Stimulated activated CD8-positive, alpha-beta memory T cell treated with anti-CD3 and anti-CD28 coated beads, Interleukin-4, amount 100 ng/mL, for 4 hours (primary cell): ENCODE results near the gene CEP68.
A peak's percentile ranks its signal among the peaks of the same experiment; 100 is the strongest.
"Not testable (repeated sequence)": the region's sequence is repeated elsewhere in the genome, so short reads cannot be mapped to it uniquely, and the experiment has no call there.

Experiments used
- DNase-seq, 2 donors: peaks; one replicate each; pipeline ENCODE4 v3.0.0-alpha.2; 2020; ENCODE audit warnings: low read depth in 2 of 2, low spot score in 1 of 2

CEP68 gene

DNA sequence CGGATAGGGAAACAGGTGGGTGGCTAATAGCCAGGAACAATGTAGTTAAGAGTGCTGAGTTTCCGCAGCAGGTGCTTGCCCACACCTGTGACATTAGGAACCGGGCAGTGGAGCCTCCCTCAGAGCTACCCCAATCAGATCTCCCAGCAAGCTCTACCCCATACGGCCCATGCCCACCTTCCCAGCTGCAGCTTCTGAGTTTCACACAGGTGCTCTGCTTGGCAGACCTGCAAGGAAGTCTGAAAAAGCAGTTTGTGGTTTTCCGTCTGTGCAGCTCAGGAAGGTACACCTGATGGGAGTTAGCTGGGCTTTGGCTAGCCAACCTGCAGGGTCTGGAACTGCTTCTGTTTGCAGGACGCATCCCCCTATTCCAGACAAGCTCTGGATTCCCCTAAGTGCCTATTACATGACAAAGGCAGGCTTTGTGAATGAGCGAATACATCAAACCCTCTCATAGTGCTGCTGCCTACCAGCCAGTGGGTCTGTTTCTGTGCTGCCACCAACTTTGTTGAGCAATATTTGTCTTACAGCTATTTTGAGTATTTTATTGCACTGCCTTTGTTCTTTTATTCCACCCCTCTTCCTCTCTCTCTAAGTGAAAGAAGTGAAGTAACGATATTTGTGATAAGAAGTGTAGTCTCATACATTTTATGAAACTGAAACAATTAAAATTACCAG is 24.7 kb upstream of the CEP68 start:
- DNase-seq: no peak

DNA sequence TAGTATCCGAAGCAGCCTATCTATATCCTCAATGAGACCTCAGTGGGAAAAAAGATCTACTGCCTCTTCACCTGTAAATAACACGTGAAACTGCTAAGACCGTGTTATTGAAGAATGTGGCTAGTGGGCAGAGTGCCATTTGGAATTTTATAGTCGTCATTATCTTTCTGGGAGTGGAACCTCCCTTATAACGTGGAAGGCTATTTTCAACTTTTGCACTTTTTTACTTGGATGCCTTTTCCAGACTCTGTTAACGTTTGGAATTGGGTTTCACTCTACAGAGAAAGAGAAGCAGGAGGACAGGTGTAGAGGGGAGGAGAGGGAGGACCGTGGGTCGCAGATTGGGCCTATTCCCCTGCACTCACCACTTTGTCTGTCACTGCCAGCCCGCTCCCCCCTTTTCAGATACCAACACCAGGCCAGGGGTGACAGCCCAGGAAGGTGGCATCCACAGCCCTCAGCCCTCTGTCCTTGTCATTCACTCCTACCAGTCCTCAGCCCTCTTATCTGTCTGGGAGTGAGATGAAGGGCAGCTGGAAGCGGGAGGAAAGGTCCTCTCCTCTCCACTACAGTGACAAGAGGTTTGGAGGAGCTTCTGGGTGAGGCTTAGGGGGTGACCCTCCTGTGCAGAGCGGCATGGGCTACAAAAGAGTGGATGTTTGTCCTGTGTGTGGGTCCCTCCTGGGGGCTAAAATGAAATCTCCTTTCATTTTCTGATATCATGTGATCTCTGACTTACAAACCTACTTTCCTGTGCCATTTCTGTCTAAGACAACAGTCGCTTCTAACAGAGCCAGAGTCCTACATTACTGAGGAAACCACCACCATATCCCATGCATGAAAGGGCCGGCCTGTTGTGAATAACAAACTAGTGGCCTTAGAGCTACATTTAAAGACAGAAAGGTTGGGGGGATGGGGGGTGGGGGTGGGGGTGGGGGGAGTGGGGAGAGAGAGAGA is 23.9 kb upstream of the CEP68 start:
- DNase-seq: no peak

- no peak for DNase-seq
Measured at GRCh38 chr2:65033178-65033577, 23.0 kb upstream of the CEP68 start.

- not testable (repeated sequence) for DNase-seq
Measured at GRCh38 chr2:65033667-65034066, 22.5 kb upstream of the CEP68 start.

DNA sequence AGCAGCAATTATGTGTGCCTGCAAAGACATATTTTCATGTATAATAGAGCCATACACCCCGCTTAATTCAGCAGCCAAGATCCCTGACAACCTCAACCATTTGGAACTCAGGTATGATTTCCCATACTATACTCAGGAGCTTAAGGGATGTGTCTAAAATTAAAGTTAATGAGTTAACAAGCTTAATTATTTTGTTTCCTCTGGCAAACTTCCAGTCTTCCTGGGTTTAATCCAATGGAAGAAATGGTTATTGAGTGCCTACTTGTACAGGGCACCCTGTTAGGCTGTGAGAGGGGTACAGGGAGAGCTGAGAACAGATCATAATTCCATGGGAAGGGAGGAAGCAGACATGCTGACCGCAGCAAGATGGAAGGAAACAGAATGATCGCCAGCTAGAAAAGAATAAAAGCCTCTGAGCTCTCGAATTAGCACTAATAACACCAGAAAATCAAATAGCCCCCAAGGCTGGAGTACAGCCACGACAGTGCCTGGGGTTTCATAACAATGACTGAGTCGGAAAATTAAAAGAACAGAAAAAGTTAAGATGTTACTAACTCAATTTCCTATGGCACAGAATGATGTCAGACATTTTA is 20.8 kb upstream of the CEP68 start:
- DNase-seq: no peak

DNA sequence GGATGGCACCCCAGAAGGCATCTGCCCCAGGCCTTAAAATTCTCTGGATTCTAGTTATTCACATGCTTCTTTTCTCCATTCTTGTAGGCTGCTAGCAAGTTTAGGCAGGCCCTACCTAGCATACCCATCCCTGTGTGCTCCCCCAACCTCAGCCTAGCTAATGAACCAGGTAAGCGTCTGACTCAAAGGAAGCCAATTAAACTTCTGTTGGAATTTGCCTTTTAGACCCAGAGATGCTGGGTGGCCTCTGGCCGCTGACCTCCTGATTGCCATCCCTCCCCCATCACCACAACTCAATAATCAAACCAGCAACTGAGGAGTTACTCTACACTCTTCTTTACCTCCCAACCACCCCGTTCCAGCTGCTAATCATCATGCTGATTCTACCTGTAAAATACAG is 19.0 kb upstream of the CEP68 start:
- no peak for DNase-seq

DNA sequence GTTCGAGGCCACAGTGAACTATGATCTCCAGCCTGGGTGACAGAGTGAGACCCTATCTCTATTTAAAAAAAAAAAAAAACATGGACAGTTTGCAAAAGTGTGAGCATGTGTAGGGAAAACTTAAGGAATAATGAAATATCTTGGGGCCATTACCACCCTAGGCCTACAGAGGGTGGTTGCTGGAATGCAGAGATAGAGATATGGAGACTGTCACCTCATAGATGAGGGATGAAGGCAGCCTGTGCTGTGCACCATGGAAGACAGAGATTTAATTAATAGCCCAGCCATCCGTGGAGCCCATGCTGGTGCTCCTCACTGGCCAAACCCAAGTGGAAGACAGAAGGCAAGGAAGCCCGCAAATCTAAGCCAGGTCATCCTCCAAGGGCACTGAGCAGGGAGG is 16.6 kb upstream of the CEP68 start:
- no peak for DNase-seq

DNA sequence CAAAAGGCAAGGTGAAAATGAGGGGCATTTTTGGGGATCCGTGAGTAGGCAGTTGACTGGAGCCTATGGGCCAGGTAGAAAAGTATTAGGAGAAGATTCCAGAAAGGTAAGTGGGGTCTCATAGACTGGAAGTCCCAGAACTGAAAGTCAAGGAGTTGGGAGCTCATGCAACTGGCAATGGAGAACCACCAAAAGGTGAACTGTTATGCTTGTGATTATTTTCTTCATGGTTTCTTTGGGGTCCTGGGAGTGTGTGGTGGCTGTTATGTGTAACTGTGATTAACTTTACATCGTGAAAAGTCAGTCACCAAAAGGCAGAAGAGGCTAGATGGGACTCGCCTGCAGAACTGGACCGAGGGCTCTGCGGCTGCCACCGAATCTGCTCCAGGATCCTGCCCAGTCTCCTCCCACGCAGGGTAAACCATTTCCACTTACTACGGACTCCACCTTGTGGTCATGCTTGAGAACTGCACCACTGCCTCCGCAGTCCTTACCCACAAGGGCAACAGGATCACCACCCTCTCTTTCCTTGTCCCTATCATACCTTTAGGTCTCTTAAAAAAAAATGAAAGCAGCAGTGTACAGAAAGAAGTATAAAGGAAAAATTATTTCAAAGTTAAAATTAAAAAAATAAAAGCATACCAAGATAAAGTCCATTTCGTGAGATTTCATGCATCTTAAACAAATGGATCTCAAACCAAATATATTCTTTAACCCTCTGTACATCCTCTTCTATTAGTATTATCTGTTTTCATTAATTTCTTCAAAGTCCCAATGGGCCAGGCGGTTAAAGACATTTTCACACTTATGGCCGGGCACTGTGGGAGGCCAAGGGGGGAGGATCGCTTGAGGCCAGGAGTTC is 15.6 kb upstream of the CEP68 start:
- peak; percentile 45 to 48 for DNase-seq

- DNase-seq: no peak
Measured at GRCh38 chr2:65043001-65043400, 13.2 kb upstream of the CEP68 start.

DNA sequence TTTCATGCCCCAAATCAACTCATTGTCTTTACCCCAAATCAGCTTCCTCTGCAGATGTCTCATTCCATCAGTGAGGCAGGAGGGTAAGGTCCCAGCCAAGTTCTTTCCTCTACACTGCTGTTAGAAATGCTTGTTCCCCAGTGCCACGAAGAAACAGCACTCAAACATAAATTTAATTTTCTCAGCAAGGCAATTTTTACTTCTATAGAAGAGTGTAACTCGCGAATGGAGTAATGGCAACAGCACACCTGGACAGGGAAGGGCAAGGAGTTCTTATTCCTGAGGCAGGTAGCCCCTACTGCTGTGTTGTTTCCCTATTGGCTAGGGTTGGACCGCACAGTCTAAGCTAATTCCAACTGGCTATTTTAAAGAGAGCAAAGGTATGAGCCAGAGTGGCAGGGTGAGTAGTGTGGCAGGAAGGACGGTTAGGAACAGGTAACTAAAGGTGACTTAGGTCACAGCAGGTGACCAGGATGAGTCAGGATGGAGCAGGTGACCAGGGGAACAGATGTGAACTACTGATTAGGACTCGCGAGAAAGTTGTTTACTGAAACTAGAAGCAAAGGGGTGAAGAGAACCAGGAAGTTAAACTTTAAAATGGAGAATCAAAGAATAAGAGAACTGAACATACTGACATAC is 12.0 kb upstream of the CEP68 start:
- DNase-seq: no peak

- no peak for DNase-seq
Measured at GRCh38 chr2:65045651-65046050, 10.6 kb upstream of the CEP68 start.

- no peak for DNase-seq
Measured at GRCh38 chr2:65046633-65047407, 9.4 kb upstream of the CEP68 start.

- no peak for DNase-seq
Measured at GRCh38 chr2:65049010-65049639, 7.1 kb upstream of the CEP68 start.

GRCh38 chr2:65050931-65051330 is 5.3 kb upstream of the CEP68 start:
- no peak for DNase-seq

- no peak for DNase-seq
Measured at GRCh38 chr2:65053199-65053598, 3.0 kb upstream of the CEP68 start.

GRCh38 chr2:65054749-65055421 is 1.3 kb upstream of the CEP68 start:
- DNase-seq: no peak

GRCh38 chr2:65055422-65056214 is 598 bp upstream of the CEP68 start:
- peak; percentile 21 to 24 for DNase-seq

- DNase-seq: no peak
Measured at GRCh38 chr2:65057054-65057375, 799 bp downstream of the CEP68 start.
